Measurements from ENCODE around the gene VAV2.
"Not testable (repeated sequence)": the region's sequence is repeated elsewhere in the genome, so short reads cannot be mapped to it uniquely, and the experiment has no call there.

Gene VAV2

GRCh38 chr9:133968966-133969617 is 23.0 kb downstream of the VAV2 start:
- DNase-seq (ENCODE audit: low spot score), result no peak

- no peak for DNase-seq (ENCODE audit: low spot score)
Measured at GRCh38 chr9:133968428-133968827, 23.7 kb downstream of the VAV2 start.

GRCh38 chr9:133967024-133967741 is 24.9 kb downstream of the VAV2 start:
- DNase-seq (ENCODE audit: low spot score), result no peak

GRCh38 chr9:133964463-133964862 is 27.7 kb downstream of the VAV2 start:
- DNase-seq (ENCODE audit: low spot score), result no peak

GRCh38 chr9:133963166-133963565 is 29.0 kb downstream of the VAV2 start:
- no peak for DNase-seq (ENCODE audit: low spot score)

DNA sequence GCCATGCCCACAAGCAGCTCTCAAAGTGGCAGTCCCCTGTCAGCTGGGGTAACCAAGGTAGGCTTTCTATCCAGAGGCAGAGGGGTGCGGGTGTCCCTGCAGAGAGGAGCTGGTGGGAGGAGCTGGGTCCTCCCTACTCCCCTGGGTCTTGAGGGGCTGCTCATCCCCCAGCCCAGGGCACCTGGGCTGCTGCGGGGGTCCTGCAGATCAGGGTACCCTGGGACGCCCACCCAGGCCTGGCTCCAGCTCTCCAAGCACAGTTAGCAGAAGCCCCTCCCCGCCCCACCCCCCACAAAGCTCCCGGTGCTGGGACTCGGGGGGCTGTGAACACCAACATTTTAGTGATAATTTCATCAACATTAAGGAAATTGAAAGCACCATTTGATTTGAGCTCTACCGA is 29.8 kb downstream of the VAV2 start:
- DNase-seq (ENCODE audit: low spot score), result no peak

- no peak for DNase-seq (ENCODE audit: low spot score)
Measured at GRCh38 chr9:133961226-133962165, 30.6 kb downstream of the VAV2 start.

GRCh38 chr9:133960568-133961129 is 31.5 kb downstream of the VAV2 start:
- no peak for DNase-seq (ENCODE audit: low spot score)

DNA sequence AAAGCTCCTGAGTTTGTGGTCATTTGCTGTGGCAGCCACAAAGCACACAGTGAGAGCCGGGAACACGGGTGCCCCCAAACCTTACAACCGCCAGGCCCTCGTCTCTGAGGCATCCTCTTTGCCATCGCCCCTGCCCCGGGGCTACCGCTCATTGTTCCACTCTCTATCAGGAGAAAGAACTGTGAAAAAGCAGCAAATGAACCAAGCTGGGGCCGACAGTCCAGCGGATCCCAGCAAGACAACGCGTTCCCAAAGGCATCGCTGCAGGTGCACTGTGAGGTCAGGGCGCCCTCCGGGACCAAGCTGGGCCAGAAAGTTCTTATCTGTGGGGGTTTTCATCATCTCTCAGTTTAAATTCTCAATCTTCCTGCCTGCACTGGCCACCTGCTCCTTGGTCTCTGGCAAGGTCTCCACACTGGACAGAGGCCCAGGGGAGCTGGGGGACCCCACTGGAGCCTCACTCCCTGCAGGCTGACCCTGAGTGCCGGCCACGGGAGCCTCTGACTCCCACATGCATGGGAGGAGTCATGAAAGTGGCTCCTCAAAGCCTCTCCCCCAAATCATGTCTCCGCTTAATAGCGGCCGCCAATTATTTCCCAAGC is 32.1 kb downstream of the VAV2 start:
- DNase-seq (ENCODE audit: low spot score), result no peak

- no peak for DNase-seq (ENCODE audit: low spot score)
Measured at GRCh38 chr9:133959171-133959570, 33.0 kb downstream of the VAV2 start.

GRCh38 chr9:133958756-133959155 is 33.4 kb downstream of the VAV2 start:
- DNase-seq (ENCODE audit: low spot score), result no peak

DNA sequence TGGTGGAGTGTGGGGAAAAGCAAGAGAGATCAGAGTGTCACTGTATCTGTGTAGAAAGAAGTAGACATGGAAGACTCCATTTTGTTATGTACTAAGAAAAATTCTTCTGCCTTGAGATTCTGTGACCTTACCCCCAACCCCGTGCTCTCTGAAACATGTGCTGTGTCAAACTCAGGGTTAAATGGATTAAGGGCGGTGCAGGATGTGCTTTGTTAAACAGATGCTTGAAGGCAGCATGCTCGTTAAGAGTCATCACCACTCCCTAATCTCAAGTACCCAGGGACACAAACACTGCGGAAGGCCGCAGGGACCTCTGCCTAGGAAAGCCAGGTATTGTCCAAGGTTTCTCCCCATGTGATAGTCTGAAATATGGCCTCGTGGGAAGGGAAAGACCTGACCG is 34.4 kb downstream of the VAV2 start:
- DNase-seq (ENCODE audit: low spot score), result not testable (repeated sequence)

- no peak for DNase-seq (ENCODE audit: low spot score)
Measured at GRCh38 chr9:133957328-133957727, 34.8 kb downstream of the VAV2 start.

- no peak for DNase-seq (ENCODE audit: low spot score)
Measured at GRCh38 chr9:133956520-133957076, 35.5 kb downstream of the VAV2 start.

GRCh38 chr9:133955821-133956411 is 36.2 kb downstream of the VAV2 start:
- DNase-seq (ENCODE audit: low spot score), result no peak

GRCh38 chr9:133954862-133955529 is 37.1 kb downstream of the VAV2 start:
- no peak for DNase-seq (ENCODE audit: low spot score)

DNA sequence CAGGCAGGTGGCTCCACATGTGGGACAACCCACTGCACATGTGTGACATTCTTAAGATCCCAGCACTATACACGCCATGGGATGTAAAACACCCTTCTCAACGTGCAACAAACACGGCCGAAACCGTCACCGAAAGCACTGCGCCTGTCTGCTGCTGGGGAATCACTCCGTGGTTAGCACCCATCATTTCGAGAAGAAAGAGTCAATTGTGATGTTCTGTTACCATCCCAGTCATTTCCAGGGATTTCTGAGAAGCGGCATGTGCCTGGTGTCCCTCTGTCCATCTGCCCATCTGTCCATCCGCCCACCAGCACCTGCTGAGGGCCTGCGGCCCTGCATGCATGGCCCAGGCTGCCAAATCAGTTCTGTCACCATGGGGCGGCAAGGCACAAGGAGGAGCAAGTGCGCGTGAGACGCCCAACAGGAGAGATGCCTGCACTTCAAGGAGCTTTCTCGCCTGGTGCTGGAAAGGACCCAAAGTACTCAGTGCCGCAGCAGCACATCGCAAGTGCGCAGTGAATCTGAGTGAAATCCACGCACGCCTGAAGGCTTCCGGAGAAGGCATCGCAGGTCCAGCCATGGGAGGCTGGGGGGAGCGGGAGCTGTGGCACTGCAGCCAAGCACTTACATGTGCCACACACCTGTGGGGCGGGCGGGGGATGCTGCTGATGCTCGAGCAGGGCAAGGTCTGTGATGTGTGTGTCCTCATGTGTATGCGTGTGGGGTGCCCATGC is 38.0 kb downstream of the VAV2 start:
- no peak for DNase-seq (ENCODE audit: low spot score)

GRCh38 chr9:133953621-133953975 is 38.5 kb downstream of the VAV2 start:
- no peak for DNase-seq (ENCODE audit: low spot score)

- DNase-seq (ENCODE audit: low spot score), result no peak
Measured at GRCh38 chr9:133952598-133953550, 39.2 kb downstream of the VAV2 start.

Data from left forelimb (tissue), 1 donor.